C4-2B (cell line): Measurements from ENCODE around the gene NOXRED1.
A peak's percentile ranks its signal among the peaks of the same experiment; 100 is the strongest.

Experiments used
- H3K27ac ChIP-seq: fragments of 450-650 bp; 2 replicates; pipeline ENCODE4 v1.5.1; 2017
- CTCF ChIP-seq: fragments of 450-650 bp; conservative IDR thresholded peaks from 2 replicates; pipeline ENCODE4 v1.5.1; 2017; ENCODE audit warnings: mild to moderate bottlenecking
- ZFX ChIP-seq: fragments of 450-650 bp; IDR thresholded peaks from 2 replicates; pipeline ENCODE4 v1.6.1; 2017

NOXRED1 gene

DNA sequence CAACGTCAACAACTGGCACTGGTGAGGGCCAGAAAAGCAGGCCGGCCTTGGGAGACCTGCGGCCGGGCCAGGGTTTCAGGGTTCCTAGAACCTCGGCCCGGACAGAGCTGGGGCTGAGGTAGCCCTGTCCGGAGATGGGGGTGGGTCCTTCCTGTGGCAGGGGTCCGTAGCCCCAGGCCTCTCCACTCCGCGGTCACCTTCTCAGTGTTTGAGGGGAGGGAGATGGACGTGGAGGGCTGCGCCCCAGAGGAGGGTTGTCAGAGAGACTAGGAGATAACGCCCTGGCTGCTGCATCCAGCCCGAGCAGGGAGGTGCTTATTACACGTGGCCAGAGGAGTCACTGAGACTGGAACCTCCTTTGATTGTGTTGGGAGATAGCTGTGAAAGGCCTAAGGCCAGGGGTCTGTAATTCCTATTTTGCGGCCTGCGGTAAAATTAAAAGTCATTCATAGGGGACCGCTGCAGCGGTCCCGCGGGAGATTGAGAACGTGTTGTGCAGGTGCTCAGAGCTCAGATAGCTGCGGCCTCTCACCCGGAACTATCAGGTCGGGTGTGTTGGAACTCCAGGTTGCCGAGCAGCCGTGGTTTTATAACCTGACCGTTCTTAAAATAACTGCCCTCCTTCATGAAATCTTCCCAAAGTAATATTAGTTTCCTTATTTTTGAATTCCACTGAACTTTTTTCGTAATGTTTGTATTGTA lies 35.1 kb upstream of the NOXRED1 start:
- peak overlapping the region; percentile 92 for H3K27ac ChIP-seq
- peak; percentile 87; the same call in 1 of the 2 replicates for TF ChIP-seq ZFX
- TF ChIP-seq CTCF: no peak

GRCh38 chr14:77457522-77458248 lies 34.4 kb upstream of the NOXRED1 start, which contains the start of the genes AHSA1 and VIPAS39:
AHSA1 (plus strand) TSS chr14:77458093; CDS start chr14:77458190, 97 bp downstream.
VIPAS39 (minus strand) TSS chr14:77457601; CDS start chr14:77454102, 3,499 bp downstream.
- TF ChIP-seq CTCF (no peak), ZFX (no peak; the same call in 1 of the 2 replicates)
- peak within 1 kb of the TSS; percentile 92 for H3K27ac ChIP-seq

GRCh38 chr14:77457115-77457521 lies 33.8 kb upstream of the NOXRED1 start:
- TF ChIP-seq ZFX (no peak), CTCF (no peak)
- H3K27ac ChIP-seq: peak overlapping the region; percentile 92

DNA sequence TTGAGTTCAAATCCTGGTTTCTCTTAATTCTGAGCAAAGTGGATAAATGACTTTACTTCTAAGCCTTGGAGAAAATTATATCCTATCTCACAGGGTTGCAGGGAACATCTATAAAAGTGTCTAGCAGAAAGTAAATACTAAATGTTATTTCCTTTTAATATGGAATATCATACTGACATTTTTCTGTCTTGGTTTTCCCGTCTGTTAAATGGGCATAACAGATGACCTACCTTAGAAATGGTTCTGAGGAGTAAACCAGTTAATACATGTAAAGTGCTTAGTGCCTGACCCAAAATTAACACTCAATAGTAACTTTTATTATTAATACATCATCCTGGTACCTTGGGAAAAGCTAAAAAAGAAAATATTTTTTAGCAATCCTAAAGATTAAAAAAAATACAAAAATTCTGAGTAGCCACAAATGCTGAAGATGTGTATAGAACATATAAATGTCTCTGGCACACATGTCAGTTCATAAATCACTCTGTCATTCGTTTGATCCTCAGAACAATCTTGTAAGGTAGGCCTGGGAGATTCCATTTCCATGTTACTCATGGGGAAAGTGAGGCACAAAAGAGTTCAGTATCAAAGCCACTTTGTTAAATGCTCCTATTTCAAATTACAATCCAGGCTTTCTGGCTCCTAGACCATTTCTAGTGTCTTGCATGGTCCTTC lies 32.8 kb upstream of the NOXRED1 start:
- no peak for TF ChIP-seq CTCF
- no peak for TF ChIP-seq ZFX
- H3K27ac ChIP-seq: no peak overlapping the region

DNA sequence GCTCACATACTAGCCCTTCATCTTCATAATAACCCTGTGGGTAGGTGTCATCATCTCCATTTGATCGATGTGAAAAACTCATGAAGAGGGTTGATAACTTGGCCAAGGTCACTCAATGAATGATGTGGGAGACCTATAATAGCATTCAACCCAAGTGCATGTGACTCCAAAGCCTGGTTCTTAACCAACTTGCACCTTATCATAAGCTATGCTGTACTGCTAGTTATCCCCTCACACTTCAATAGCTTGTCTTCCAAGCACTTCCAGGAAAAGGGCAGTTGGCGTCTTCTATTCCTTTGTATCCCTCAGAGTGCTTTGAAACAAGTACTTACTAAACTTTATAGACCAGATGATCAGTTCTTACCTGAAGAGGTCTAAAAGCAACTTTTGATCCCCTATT lies 18.9 kb upstream of the NOXRED1 start:
- H3K27ac ChIP-seq: no peak overlapping the region
- TF ChIP-seq ZFX (no peak), CTCF (no peak)

GRCh38 chr14:77439861-77440260 lies 16.5 kb upstream of the NOXRED1 start:
- TF ChIP-seq ZFX: no peak
- no peak for TF ChIP-seq CTCF

More at GRCh38 chr14:77439861-77440260, 16.5 kb upstream of the NOXRED1 start:
- no peak overlapping the region for H3K27ac ChIP-seq
